Thymus (tissue), 11 donors: ENCODE data around the gene CACYBP. TPM values are rescaled to one million over a fixed set of nuclear protein-coding genes. Genes with fewer than 3 reads are reported as not detected.

Source experiments
- DNase-seq, 9 donors: peaks; one replicate each; pipeline ENCODE4 v3.0.0-alpha.2; 2013; ENCODE audit warnings: low spot score in 9 of 9, low read depth in 6 of 9, missing footprints in 1 of 9
- H3K27ac ChIP-seq, 2 donors: one replicate each; pipeline ENCODE4 v1.5.1; 2013; ENCODE audit warnings: control low read depth in 1 of 2, low read depth in 1 of 2, low read length in 1 of 2, mild to moderate bottlenecking in 1 of 2, moderate library complexity in 1 of 2
- H3K27me3 ChIP-seq, 2 donors: one replicate each; pipeline ENCODE4 v1.5.1; 2013; ENCODE audit warnings: low read length in 1 of 2; ENCODE audit not compliant: control insufficient read depth in 2 of 2, insufficient read depth in 1 of 2
- H3K36me3 ChIP-seq, 2 donors: one replicate each; pipeline ENCODE4 v1.5.1; 2013; ENCODE audit warnings: low read length in 1 of 2, mild to moderate bottlenecking in 1 of 2, moderate library complexity in 1 of 2; ENCODE audit not compliant: control insufficient read depth in 2 of 2, insufficient read depth in 2 of 2
- H3K4me1 ChIP-seq, 2 donors: one replicate each; pipeline ENCODE4 v1.5.1; 2013; ENCODE audit warnings: low read length in 2 of 2; ENCODE audit not compliant: control insufficient read depth in 2 of 2, insufficient read depth in 2 of 2
- H3K4me3 ChIP-seq, 2 donors: one replicate each; pipeline ENCODE4 v1.5.1; 2013; ENCODE audit warnings: low read length in 2 of 2, control low read depth in 1 of 2, mild to moderate bottlenecking in 1 of 2
- H3K9me3 ChIP-seq, 2 donors: one replicate each; pipeline ENCODE4 v1.5.1; 2013; ENCODE audit warnings: low read length in 1 of 2, mild to moderate bottlenecking in 1 of 2; ENCODE audit not compliant: control insufficient read depth in 2 of 2, insufficient read depth in 1 of 2
- WGBS: extraction: QIAGEN DNeasy Blood & Tissue Kit; methylation state at CpG from one replicate; pipeline ENCODE4 v1.1.7; 2013; 5-methylcytosine and 5-hydroxymethylcytosine counted together
- polyA plus RNA-seq: library from polyadenylated mRNA; stranded (reverse); fragments of 200-250 nt; gene quantifications from one replicate; pipeline ENCODE4 v1.2.3, GENCODE V29; 2013
- total RNA-seq: library from RNA; stranded (reverse); fragments of 120-200 nt; gene quantifications from one replicate; pipeline ENCODE4 v1.2.4, GENCODE V29; 2013
- donor health status: healthy.

CACYBP gene
- total and polyA plus RNA-seq, 2 donors, result 53.6 to 91.4 TPM

DNA sequence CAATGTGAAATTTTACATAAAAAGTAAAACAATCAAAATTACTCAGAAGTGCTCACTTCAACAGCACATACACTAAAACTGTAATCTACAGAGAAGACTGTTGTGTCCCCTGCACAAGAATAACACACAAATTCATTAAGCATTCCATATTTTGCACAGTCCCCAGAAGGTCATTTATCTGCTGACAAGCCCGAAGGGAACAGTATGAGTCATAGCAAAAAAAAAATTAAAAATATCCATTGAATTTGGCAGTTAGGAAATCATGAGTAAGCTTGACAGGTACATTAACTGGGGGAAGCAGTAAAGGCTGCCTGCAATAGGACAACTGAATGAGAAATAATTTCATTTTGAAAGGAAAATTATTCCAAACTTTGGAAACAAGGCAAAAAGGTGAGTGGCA, 3.3 kb upstream of the CACYBP start:
- 84% methylated on average over 1 of the region's 1 CpG for WGBS
- Histone ChIP-seq H3K9me3 (no peaks in the 10 kb centered on the region), H3K4me1 (peaks cover 4 to 6% of the 10 kb centered on the region in 2 donors), H3K27me3 (no peaks in the 10 kb centered on the region), H3K36me3 (peaks cover 0 to 4% of the 10 kb centered on the region in 2 donors), H3K27ac (no peak overlapping the region), H3K4me3 (no peak overlapping the region)
- DNase-seq, result no peak

GRCh38 chr1:174997041-174997440, 2.7 kb upstream of the CACYBP start:
- Histone ChIP-seq H3K9me3 (no peaks in the 10 kb centered on the region), H3K4me1 (peaks cover 7 to 11% of the 10 kb centered on the region in 2 donors), H3K4me3 (no peak overlapping the region), H3K36me3 (peaks cover 0 to 4% of the 10 kb centered on the region in 2 donors), H3K27ac (no peak overlapping the region), H3K27me3 (no peaks in the 10 kb centered on the region)
- DNase-seq, result no peak
- 97% methylated on average over 3 of the region's 3 CpGs for WGBS

- Histone ChIP-seq H3K36me3 (peaks cover 0 to 4% of the 10 kb centered on the region in 2 donors), H3K27me3 (no peaks in the 10 kb centered on the region), H3K4me1 (peaks cover 9 to 16% of the 10 kb centered on the region in 2 donors), H3K4me3 (peak overlapping the region; percentile 60 to 73), H3K9me3 (no peaks in the 10 kb centered on the region), H3K27ac (peak overlapping the region; percentile 94 to 100)
- WGBS, result 17% methylated on average over 19 of the region's 19 CpGs
- peak in 8 of 9 donors; percentile 40 to 84 (median 56) for DNase-seq
These were observed 1.1 kb upstream of the CACYBP start for GRCh38 chr1:174998569-174999215.

- WGBS, result under 1% methylated on average over 58 of the region's 58 CpGs
- DNase-seq, result peak; percentile 97 to 100 (median 99)
- no peaks in the 10 kb centered on the region for H3K27me3 ChIP-seq
- H3K27ac ChIP-seq, result peak overlapping the region; percentile 94 to 100
- H3K9me3 ChIP-seq, result no peaks in the 10 kb centered on the region
- H3K4me1 ChIP-seq, result peaks cover 9 to 16% of the 10 kb centered on the region in 2 donors
- peak overlapping the region; percentile 60 to 73 for H3K4me3 ChIP-seq
- H3K36me3 ChIP-seq, result no peaks in the 10 kb centered on the region
These were observed 371 bp upstream of the CACYBP start for GRCh38 chr1:174999216-174999935.

DNA sequence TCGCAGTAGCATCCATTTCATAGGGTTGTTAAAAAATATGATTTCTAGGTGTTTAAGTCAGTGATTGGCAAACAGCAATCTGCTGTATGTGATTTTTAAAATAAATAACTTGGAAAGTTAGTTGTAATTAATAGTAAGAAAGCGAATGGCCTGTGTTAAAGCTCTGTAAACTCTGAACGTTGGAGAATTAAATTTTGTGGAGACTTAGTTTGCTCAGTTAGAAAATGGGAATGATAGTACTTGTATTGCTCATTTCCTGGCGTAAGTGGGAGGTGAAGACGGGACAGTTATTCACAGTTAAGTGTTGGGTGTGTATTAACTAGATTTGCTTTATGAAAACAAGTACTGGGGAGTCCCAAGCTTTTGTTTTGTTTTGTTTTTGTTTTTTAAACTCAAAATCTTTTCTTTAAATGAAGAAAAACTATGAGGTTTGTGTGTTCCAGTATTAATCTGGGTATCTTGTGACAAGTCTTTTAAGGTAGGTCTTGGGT, 995 bp downstream of the CACYBP start:
- WGBS, result 9% methylated on average over 5 of the region's 5 CpGs
- peaks cover 6 to 11% of the 10 kb centered on the region in 2 donors for H3K36me3 ChIP-seq
- no peaks in the 10 kb centered on the region for H3K9me3 ChIP-seq
- peak overlapping the region; percentile 60 to 73 for H3K4me3 ChIP-seq
- peaks cover 9 to 16% of the 10 kb centered on the region in 2 donors for H3K4me1 ChIP-seq
- DNase-seq, result no peak
- no peaks in the 10 kb centered on the region for H3K27me3 ChIP-seq
- peak overlapping the region in 1 of 2 donors; percentile 100 for H3K27ac ChIP-seq

GRCh38 chr1:175002910-175003517, 3.3 kb downstream of the CACYBP start:
- Histone ChIP-seq H3K27me3 (no peaks in the 10 kb centered on the region), H3K9me3 (no peaks in the 10 kb centered on the region), H3K4me3 (no peak overlapping the region), H3K27ac (no peak overlapping the region), H3K36me3 (peaks cover 6 to 30% of the 10 kb centered on the region in 2 donors), H3K4me1 (peaks cover 9 to 16% of the 10 kb centered on the region in 2 donors)
- no peak for DNase-seq
- WGBS, result 95% methylated on average over 17 of the region's 17 CpGs

GRCh38 chr1:175003521-175003920, 3.8 kb downstream of the CACYBP start:
- peaks cover 7 to 16% of the 10 kb centered on the region in 2 donors for H3K4me1 ChIP-seq
- no peak overlapping the region for H3K27ac ChIP-seq
- H3K36me3 ChIP-seq, result peaks cover 9 to 35% of the 10 kb centered on the region in 2 donors
- H3K27me3 ChIP-seq, result no peaks in the 10 kb centered on the region
- DNase-seq, result no peak
- no peak overlapping the region for H3K4me3 ChIP-seq
- H3K9me3 ChIP-seq, result no peaks in the 10 kb centered on the region
- WGBS, result 93% methylated on average over 2 of the region's 2 CpGs

GRCh38 chr1:175005085-175005783, 5.5 kb downstream of the CACYBP start:
- Histone ChIP-seq H3K9me3 (no peaks in the 10 kb centered on the region), H3K4me1 (peaks cover 5 to 12% of the 10 kb centered on the region in 2 donors), H3K27me3 (no peaks in the 10 kb centered on the region), H3K4me3 (no peak overlapping the region), H3K27ac (no peak overlapping the region), H3K36me3 (peaks cover 10 to 50% of the 10 kb centered on the region in 2 donors)
- no peak for DNase-seq
- WGBS, result 97% methylated on average over 8 of the region's 8 CpGs
